CD14-positive monocyte (primary cell): ENCODE measurements around the gene GLCCI1. TPM values are rescaled to one million over a fixed set of nuclear protein-coding genes. Genes with fewer than 3 reads are reported as not detected.

Experiments used
- DNase-seq, 3 donors: peaks; one replicate each; pipeline ENCODE4 v3.0.0-alpha.2; 2011 to 2022
- H2AFZ ChIP-seq: 2 replicates; pipeline ENCODE4 v1.6.0; 2012; ENCODE audit warnings: mild to moderate bottlenecking, low read depth, low read length, inconsistent platforms; ENCODE audit not compliant: insufficient read depth, poor library complexity, severe bottlenecking
- H3K27ac ChIP-seq, 2 donors: 1 replicate in 1 of 2; 2 replicates in 1 of 2; pipeline ENCODE4 v1.5.1; 2012 to 2013; ENCODE audit warnings: low read length in 2 of 2, control low read depth in 1 of 2, inconsistent platforms in 1 of 2, low read depth in 1 of 2, mild to moderate bottlenecking in 1 of 2
- H3K27me3 ChIP-seq, 2 donors: one replicate each; pipeline versions ENCODE4 v1.6.0 to v1.6.1; 2011 to 2013; ENCODE audit warnings: low read length in 2 of 2; ENCODE audit not compliant: control insufficient read depth in 2 of 2, insufficient read depth in 2 of 2
- H3K36me3 ChIP-seq, 2 donors: replicated peaks in 1 of 2; 1 replicate in 1 of 2; 2 replicates in 1 of 2; pipeline versions ENCODE4 v1.5.1 to v1.6.1; 2012 to 2013; ENCODE audit warnings: low read length in 2 of 2, control low read depth in 1 of 2, inconsistent platforms in 1 of 2, mild to moderate bottlenecking in 1 of 2; ENCODE audit not compliant: insufficient read depth in 2 of 2, control insufficient read depth in 1 of 2
- H3K4me1 ChIP-seq, 2 donors: 1 replicate in 1 of 2; 2 replicates in 1 of 2; pipeline versions ENCODE4 v1.5.1 to v1.6.1; 2012 to 2013; ENCODE audit warnings: low read length in 2 of 2, control low read depth in 1 of 2, inconsistent platforms in 1 of 2, mild to moderate bottlenecking in 1 of 2, moderate library complexity in 1 of 2; ENCODE audit not compliant: insufficient read depth in 2 of 2, control insufficient read depth in 1 of 2
- H3K4me2 ChIP-seq: replicated peaks from 2 replicates; pipeline ENCODE3; 2012; ENCODE audit warnings: low read length, moderate library complexity, mild to moderate bottlenecking; ENCODE audit not compliant: poor library complexity, severe bottlenecking; ENCODE audit errors: extremely low read depth
- H3K4me3 ChIP-seq, 3 experiments: fragments of 200-600 bp in 1 of 3; sonication (generic) in 1 of 3; replicated peaks in 1 of 3; 1 replicate in 2 of 3; 2 replicates in 1 of 3; pipeline ENCODE4 v1.5.1; 2011 to 2013; ENCODE audit warnings: low read length in 3 of 3, mild to moderate bottlenecking in 3 of 3, control low read depth in 2 of 3, low read depth in 2 of 3, inconsistent platforms in 1 of 3, moderate library complexity in 1 of 3
- H3K79me2 ChIP-seq: 2 replicates; pipeline ENCODE4 v1.6.0; 2012; ENCODE audit warnings: mild to moderate bottlenecking, control low read depth, inconsistent platforms, low read length, moderate library complexity; ENCODE audit not compliant: insufficient read depth
- H3K9ac ChIP-seq: 2 replicates; pipeline ENCODE4 v1.6.0; 2017; ENCODE audit warnings: low read length, mild to moderate bottlenecking; ENCODE audit not compliant: insufficient read depth, poor library complexity, severe bottlenecking
- H3K9me3 ChIP-seq, 2 donors: replicated peaks in 1 of 2; 1 replicate in 1 of 2; 2 replicates in 1 of 2; pipeline versions ENCODE4 v1.5.1 to v1.6.1; 2012 to 2013; ENCODE audit warnings: low read length in 2 of 2, control low read depth in 1 of 2; ENCODE audit not compliant: control insufficient read depth in 1 of 2, insufficient read depth in 1 of 2
- H4K20me1 ChIP-seq: 2 replicates; pipeline ENCODE4 v1.6.0; 2012; ENCODE audit warnings: mild to moderate bottlenecking, low read length, control low read depth, moderate library complexity; ENCODE audit not compliant: insufficient read depth
- H3K27ac Mint-ChIP-seq, 7 donors: one replicate each; pipeline ENCODE4 v1.8.0; 2020; ENCODE audit warnings: mild to moderate bottlenecking in 7 of 7, mixed read lengths in 7 of 7, moderate library complexity in 6 of 7, inconsistent platforms in 2 of 7
- H3K27me3 Mint-ChIP-seq, 3 donors: one replicate each; pipeline ENCODE4 v1.8.0; 2021 to 2022; ENCODE audit warnings: low read depth in 3 of 3, mild to moderate bottlenecking in 3 of 3, mixed read lengths in 3 of 3, moderate library complexity in 3 of 3, inconsistent platforms in 1 of 3
- H3K36me3 Mint-ChIP-seq, 2 donors: one replicate each; pipeline ENCODE4 v1.8.0; 2020; ENCODE audit warnings: mixed read lengths in 2 of 2, inconsistent platforms in 1 of 2, mild to moderate bottlenecking in 1 of 2
- H3K4me1 Mint-ChIP-seq: one replicate; pipeline ENCODE4 v1.8.0; 2020; ENCODE audit warnings: mild to moderate bottlenecking, mixed read lengths
- H3K4me3 Mint-ChIP-seq, 2 donors: one replicate each; pipeline ENCODE4 v1.8.0; 2020; ENCODE audit warnings: mild to moderate bottlenecking in 2 of 2, mixed read lengths in 2 of 2, moderate library complexity in 1 of 2
- H3K9me3 Mint-ChIP-seq, 7 donors: one replicate each; pipeline ENCODE4 v1.8.0; 2020 to 2022; ENCODE audit warnings: mixed read lengths in 7 of 7, mild to moderate bottlenecking in 6 of 7, moderate library complexity in 6 of 7, inconsistent platforms in 2 of 7
- CTCF ChIP-seq: fragments of 200-600 bp; IDR thresholded peaks from one replicate; pipeline ENCODE4 v1.8.0; 2022; ENCODE audit warnings: antibody characterized with exemption, mild to moderate bottlenecking
- WGBS: methylation state at CpG from one replicate; pipeline ENCODE4 v1.1.5; 2013; ENCODE audit warnings: missing lambda C conversion rate; ENCODE audit not compliant: insufficient coverage; 5-methylcytosine and 5-hydroxymethylcytosine counted together
- intact Hi-C, 2 donors: fragments of 100-400 bp; cut with micrococcal nuclease; formaldehyde crosslinking; loops; one replicate each; pipeline versions ENCODE4 v1.15.0 to v1.15.1; 2023
- polyA plus RNA-seq, 3 donors: library from polyadenylated mRNA; depleted of rRNA in 1 of 3; unstranded in 2 of 3; stranded (reverse) in 1 of 3; fragments of 300-500 nt in 2 of 3; fragments of >200 nt in 1 of 3; fragmentation: Illumina TruSeq in 2 of 3; gene quantifications; 1 replicate in 2 of 3; 2 replicates in 1 of 3; pipeline ENCODE4 v1.2.3, GENCODE V29; 2012 to 2021

GLCCI1 gene
- polyA plus RNA-seq, 3 donors, result 0.89 to 2.1 (median 1.1) TPM

- H3K4me1 ChIP-seq, result peaks cover 0 to 7% of the 10 kb centered on the region in 2 donors
- Mint-ChIP-seq H3K27me3 (peaks cover 0 to 2% (median 0%) of the 10 kb centered on the region in 3 donors), H3K4me3 (no peak overlapping the region), H3K9me3 (peaks cover 0 to 5% (median 0%) of the 10 kb centered on the region in 7 donors), H3K36me3 (no peaks in the 10 kb centered on the region), H3K4me1 (peaks cover 12% of the 10 kb centered on the region), H3K27ac (peak overlapping the region in 1 of 7 donors; percentile 72)
- no peak overlapping the region for H3K9ac ChIP-seq
- no peak for TF ChIP-seq CTCF
- intact Hi-C loops, result no loop called here
- H3K4me2 ChIP-seq, result no peak overlapping the region
- no peak overlapping the region for H2AFZ ChIP-seq
- no peaks in the 10 kb centered on the region for H3K27me3 ChIP-seq
- H4K20me1 ChIP-seq, result no peaks in the 10 kb centered on the region
- no peaks in the 10 kb centered on the region for H3K36me3 ChIP-seq
- H3K9me3 ChIP-seq, result no peaks in the 10 kb centered on the region
- H3K4me3 ChIP-seq, result no peak overlapping the region
- no peaks in the 10 kb centered on the region for H3K79me2 ChIP-seq
- no peak overlapping the region for H3K27ac ChIP-seq
- DNase-seq, result no peak
Measured at GRCh38 chr7:8014399-8014798, 45.8 kb downstream of the GLCCI1 start.

GRCh38 chr7:8015100-8015745 is 46.6 kb downstream of the GLCCI1 start:
- no peak overlapping the region for H2AFZ ChIP-seq
- no peaks in the 10 kb centered on the region for H3K36me3 Mint-ChIP-seq
- no peak overlapping the region for H3K27ac Mint-ChIP-seq
- no peak overlapping the region for H3K4me3 Mint-ChIP-seq
- no peaks in the 10 kb centered on the region for H4K20me1 ChIP-seq
- DNase-seq, result no peak
- H3K9me3 ChIP-seq, result no peaks in the 10 kb centered on the region
- no peaks in the 10 kb centered on the region for H3K27me3 ChIP-seq
- no peak overlapping the region for H3K4me3 ChIP-seq
- peaks cover 0 to 7% of the 10 kb centered on the region in 2 donors for H3K4me1 ChIP-seq
- H3K9me3 Mint-ChIP-seq, result peaks cover 0 to 5% (median 0%) of the 10 kb centered on the region in 7 donors
- no peak for TF ChIP-seq CTCF
- no peak overlapping the region for H3K4me2 ChIP-seq
- H3K79me2 ChIP-seq, result no peaks in the 10 kb centered on the region
- H3K36me3 ChIP-seq, result no peaks in the 10 kb centered on the region
- H3K9ac ChIP-seq, result no peak overlapping the region
- no CpG with 5 or more reads among the region's 1 CpG for WGBS
- no peak overlapping the region for H3K27ac ChIP-seq
- intact Hi-C loops, result no loop called here
- peaks cover 12% of the 10 kb centered on the region for H3K4me1 Mint-ChIP-seq
- H3K27me3 Mint-ChIP-seq, result peaks cover 0 to 2% (median 0%) of the 10 kb centered on the region in 3 donors
